HG03575 (cell line): ENCODE data around the gene CHSY1.

ENCODE experiments used
- ATAC-seq: cut with Tn5 transposase; IDR thresholded peaks from one replicate; pipeline ENCODE4 v1.9.1; 2021; ENCODE audit not compliant: unreplicated experiment, insufficient number of reproducible peaks, low FRiP score; ENCODE audit errors: extremely low read depth

The CHSY1 gene

GRCh38 chr15:101147181-101147580 is 104.7 kb downstream of the CHSY1 start:
- no peak for ATAC-seq

DNA sequence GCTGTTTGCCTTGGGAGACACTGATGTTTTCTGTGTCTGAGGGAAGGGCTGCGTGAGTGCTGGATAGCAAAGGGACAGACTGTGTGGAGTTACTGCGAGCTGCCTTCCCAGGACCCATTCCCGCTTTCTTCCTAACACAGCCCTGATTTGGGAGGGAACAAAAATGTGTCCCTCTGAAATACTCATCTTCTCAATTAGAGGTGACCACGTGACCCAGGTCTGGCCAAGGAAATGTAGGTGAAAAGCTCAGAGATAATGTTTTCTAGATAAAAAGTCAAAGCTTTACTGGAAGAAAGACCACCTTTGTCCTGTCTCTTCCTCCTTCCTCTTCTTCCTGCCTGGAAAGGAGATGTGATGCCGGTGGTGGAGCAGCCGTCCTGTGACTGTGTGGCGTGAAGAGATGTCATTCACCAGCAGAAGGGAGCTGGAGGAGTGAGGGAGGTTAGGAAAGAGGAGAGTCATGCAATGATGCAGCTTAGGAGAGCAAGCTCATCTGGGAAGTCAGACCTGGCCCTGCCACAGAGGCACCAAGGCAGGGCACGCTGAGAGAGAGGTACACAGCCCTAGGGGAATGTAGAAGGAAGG is 105.6 kb downstream of the CHSY1 start:
- ATAC-seq: no peak

- ATAC-seq: no peak
Measured at GRCh38 chr15:101145362-101145761, 106.5 kb downstream of the CHSY1 start.

GRCh38 chr15:101143321-101143720 is 108.5 kb downstream of the CHSY1 start:
- no peak for ATAC-seq

GRCh38 chr15:101142711-101143110 is 109.1 kb downstream of the CHSY1 start:
- ATAC-seq: no peak

GRCh38 chr15:101141926-101142527 is 109.8 kb downstream of the CHSY1 start:
- ATAC-seq: no peak

DNA sequence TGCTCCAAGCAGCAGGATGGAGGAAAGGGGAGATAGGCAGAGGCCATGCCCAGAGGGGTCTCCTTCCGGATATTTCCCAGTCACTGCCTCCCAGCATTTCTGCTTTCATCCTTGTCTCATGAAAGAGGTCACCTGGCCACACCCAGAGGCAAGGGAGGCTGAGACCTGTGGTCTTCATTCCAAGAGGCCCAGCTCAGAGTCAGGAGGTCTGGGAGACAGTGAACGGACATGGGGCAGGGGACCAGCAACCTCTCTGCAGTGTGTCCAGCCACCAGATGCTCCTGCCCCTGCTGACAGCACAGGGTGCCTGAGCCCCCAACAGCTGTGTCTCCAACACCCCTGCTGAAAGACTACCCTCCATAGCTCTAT is 111.2 kb downstream of the CHSY1 start:
- ATAC-seq: no peak

- ATAC-seq: no peak
Measured at GRCh38 chr15:101139986-101140696, 111.7 kb downstream of the CHSY1 start.

DNA sequence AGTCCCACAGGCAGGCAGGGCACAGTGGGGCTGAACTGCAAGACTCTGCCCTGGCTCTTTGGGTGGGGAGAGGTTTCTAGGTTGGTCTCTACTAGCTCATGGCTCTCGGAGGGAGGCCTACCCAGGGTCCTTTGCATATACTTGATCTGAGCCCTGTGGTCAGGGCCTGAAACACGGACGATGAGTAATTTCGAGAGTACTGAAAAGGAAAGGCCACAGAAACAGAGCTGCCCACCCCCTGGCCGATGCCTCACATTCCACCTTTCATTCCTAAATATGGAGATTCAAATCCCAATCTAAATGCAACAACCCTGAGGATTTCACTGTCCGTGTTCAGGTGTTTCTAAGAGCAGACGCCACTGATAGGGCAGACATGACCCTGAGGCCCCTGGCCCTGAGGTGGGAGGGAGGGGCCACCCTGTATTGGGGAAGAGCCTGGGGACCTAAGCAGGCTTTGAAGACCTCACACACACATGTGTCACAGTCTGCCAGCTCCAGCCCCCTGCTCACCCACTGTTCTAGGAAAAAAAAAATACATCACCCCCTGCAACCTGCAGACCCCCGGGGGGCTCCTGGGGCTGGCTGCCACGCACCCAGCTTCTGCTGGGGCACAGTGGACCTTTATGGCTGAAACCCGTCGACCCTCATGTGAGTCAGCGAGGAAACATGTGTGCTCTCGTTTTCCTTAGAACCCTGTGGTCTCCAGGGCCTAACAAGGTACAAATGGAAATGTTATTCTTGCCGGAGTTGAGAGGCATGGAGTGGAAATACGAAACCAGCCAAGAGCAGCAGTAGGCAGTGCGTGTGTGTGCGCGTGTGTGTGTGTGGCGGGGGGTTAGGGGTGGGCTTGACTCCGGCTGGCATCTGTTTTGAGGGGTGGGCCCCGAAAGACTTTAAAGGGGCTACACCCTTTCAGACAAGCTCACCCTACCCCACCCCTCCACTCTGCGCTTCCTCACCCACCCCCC is 112.7 kb downstream of the CHSY1 start:
- ATAC-seq: no peak

DNA sequence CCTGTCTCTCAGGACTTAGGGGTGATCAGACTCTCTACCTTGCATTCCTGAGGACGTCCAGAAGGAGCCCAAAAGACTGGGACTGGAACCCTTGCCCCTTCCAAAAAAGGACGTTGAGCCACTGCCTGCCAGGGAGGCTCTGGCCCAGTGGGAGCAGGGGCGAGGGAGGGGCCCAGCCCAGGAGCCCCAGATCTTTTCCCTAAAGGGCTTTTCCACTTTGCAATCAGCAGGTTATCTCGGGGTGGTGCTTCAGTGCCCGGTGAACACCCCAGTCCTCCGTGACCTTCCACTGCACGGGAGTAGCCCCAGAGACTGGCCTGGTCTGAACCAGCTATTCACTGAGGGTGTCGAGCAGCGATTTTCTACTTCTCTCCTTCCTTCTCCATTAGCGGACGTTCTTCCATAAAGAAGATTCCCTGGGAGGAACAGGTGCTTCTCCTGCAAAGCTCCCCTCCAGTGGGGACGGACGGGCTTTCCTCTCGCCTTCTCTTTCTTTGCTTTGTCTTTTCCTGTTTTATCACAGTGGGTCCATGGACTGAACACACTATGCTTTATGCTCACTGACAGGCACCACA is 113.7 kb downstream of the CHSY1 start:
- no peak for ATAC-seq

DNA sequence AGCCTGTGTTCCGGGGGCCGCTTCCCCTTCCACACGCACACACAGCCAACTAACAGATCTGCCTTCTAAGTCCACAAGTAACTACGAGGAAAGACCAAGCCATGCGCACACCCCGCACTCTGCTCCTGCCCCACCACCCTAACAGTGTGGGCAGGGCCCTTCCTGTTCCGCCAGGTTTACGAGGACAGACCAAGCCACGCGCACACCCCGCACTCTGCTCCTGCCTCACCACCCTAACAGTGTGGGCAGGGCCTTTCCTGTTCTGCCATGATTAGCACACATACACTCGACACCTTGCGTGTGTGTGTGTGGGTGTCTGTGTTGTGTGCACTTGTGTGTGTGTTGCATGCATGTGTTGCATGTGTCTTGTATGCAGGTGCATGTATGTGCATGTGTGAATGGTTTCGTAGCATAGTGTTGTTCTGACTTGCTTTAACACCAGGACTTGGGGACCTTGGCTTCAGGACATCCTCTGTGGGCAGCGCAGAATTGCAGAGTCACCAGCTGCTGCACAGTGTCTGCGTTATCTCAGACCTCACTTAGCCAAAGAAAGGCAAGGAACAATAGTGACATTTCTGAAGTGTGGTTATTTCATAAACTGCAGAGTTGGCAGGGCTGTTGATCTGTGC is 114.4 kb downstream of the CHSY1 start:
- ATAC-seq: no peak

GRCh38 chr15:101136381-101137268 is 115.2 kb downstream of the CHSY1 start:
- no peak for ATAC-seq

DNA sequence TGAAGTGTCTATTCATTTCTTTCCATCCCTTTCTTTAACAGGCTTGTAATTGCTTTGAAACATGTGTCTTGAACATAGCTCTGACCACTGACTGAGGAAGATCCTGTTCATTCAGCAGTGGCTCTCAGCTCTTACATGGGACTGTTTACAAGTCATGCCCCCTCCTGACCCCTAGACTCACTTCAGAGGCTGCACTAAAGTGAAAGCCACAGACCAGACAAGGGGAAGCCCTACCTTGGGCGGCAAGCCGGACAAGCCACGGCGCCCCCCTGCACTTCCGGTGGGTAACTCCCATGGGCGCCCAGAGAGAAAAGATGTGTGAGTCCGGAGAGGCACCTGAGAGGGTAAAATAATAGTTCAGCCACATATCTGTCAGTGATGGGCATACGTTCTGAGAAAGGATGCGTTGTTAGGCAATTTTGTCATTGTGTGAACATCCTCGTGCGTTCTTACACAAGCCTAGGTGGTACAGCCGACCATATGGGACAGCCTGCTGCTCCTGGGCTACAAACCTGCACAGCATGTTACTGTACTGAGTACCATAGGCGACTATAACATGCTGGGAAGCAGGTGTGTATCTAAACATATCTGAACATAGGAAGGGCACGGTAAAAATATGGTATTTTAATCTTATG is 116.2 kb downstream of the CHSY1 start:
- peak; percentile 54 for ATAC-seq

DNA sequence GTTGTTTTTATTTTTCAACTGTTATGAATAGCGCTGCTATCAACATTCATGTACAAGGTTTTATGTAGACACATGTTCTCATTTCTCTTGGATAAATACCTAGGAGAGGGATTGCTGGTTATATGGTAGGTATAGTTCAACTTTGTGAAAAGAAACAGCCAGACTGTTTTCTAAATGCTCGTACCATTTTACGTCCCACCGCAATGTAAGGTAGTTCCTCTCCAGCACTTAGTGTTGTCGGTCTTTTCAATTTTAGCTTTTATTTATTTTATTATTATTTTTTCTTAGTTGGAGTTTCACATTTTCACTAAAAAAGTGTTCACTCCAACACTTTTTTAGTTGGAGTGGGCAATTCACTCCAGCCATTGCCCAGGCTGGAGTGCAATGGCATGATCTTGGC is 117.1 kb downstream of the CHSY1 start:
- no peak for ATAC-seq

GRCh38 chr15:101133751-101134261 is 118.0 kb downstream of the CHSY1 start:
- ATAC-seq: no peak

DNA sequence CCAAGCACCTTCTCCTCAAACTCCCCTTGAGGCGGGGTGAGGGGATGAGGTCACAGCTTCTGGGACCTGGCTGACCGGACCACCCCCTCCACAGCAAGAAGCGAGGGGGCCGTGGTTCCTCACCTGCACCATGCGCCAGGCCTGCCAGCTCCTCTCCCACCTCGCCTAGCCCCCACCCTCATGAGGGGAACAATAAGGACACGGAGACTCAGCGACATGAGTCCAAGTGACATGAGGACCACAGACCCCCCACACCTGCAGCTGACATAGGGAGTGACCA is 118.7 kb downstream of the CHSY1 start:
- no peak for ATAC-seq

- no peak for ATAC-seq
Measured at GRCh38 chr15:101132390-101133180, 119.3 kb downstream of the CHSY1 start.
